Measurements from ENCODE around the gene RPS6KB2. TPM values are rescaled to one million over a fixed set of nuclear protein-coding genes. Genes with fewer than 3 reads are reported as not detected.
A peak's percentile ranks its signal among the peaks of the same experiment; 100 is the strongest.

Gene RPS6KB2
- total and polyA plus RNA-seq, 2 donors (not counting 1 experiment from before 2014, with no cell fraction given), result 81.8 to 131 TPM

- CTCF ChIA-PET, result interaction anchor here (1.0 kb wide), 1 partner anchor 26 kb away, joined by 3 read pairs; the partner anchor contains the start of gene PTPRCAP
- H3K4me2 ChIP-seq (replicated peaks; ENCODE audit: low read depth, low read length, poor library complexity, severe bottlenecking), result no peak overlapping the region
- TF ChIP-seq EZH2 (IDR thresholded peaks at IDR 0.05; ENCODE audit: borderline replicate concordance, insufficient read depth, low read depth, low read length, poor library complexity, severe bottlenecking), result no peak
- TF ChIP-seq CTCF (IDR thresholded peaks at IDR 0.05), result no peak
- H3K27ac ChIP-seq (ENCODE audit: low read length in 2 of 2), result peak overlapping the region in 1 of 2 donors; percentile 94
- no peaks in the 10 kb centered on the region for H3K27me3 ChIP-seq (replicated peaks in 1 of 4; ENCODE audit: control extremely low read depth in 1 of 4, control insufficient read depth in 3 of 4, insufficient read depth in 4 of 4, low read length in 3 of 4)
- peaks cover 0 to 12% (median 0%) of the 10 kb centered on the region in 3 donors for H3K9me3 ChIP-seq (ENCODE audit: control extremely low read depth in 1 of 3, control insufficient read depth in 2 of 3, insufficient read depth in 1 of 3, low read length in 2 of 3)
- H3K36me3 ChIP-seq (replicated peaks in 1 of 2; ENCODE audit: control extremely low read depth in 1 of 2, control insufficient read depth in 1 of 2, extremely low read depth in 1 of 2, insufficient read depth in 2 of 2, low read length in 1 of 2), result peaks cover 2 to 9% of the 10 kb centered on the region in 2 experiments
- Mint-ChIP-seq H3K27ac (peak overlapping the region; percentile 97), H3K9me3 (ENCODE audit: insufficient read depth) (no peaks in the 10 kb centered on the region), H3K4me1 (peaks cover 71% of the 10 kb centered on the region), H3K27me3 (no peaks in the 10 kb centered on the region), H3K4me3 (peak overlapping the region; percentile 26)
- POLR2A ChIA-PET, result interaction anchor here (0.7 to 10.4 kb wide), 5 partner anchors 14 to 43 kb away, joined by 3 to 215 read pairs (median 4); partner anchors contain the start of genes PTPRCAP and RPS6KB2
- intact Hi-C loops (cut with micrococcal nuclease), result no loop called here
- no peak overlapping the region for H3K4me3 ChIP-seq (ENCODE audit: control extremely low read depth in 1 of 5, extremely low read depth in 1 of 5, insufficient read depth in 1 of 5, low read depth in 2 of 5, low read length in 4 of 5)
- 100% methylated on average over 1 of the region's 10 CpGs for WGBS (ENCODE audit: insufficient coverage)
- peaks cover 49% of the 10 kb centered on the region for H3K79me2 ChIP-seq (ENCODE audit: control insufficient read depth, insufficient read depth, low read length)
- H4K20me1 ChIP-seq (ENCODE audit: control insufficient read depth, insufficient read depth, low read length, poor library complexity, severe bottlenecking), result peaks cover 4% of the 10 kb centered on the region
- ATAC-seq (ENCODE audit: low read depth), result no peak
- peaks cover 62 to 94% of the 10 kb centered on the region in 2 donors for H3K4me1 ChIP-seq (ENCODE audit: control insufficient read depth in 2 of 2, insufficient read depth in 2 of 2, low read length in 2 of 2)
- H2AFZ ChIP-seq (ENCODE audit: insufficient read depth, low read depth, low read length, poor library complexity, severe bottlenecking), result no peak overlapping the region
- DNase-seq, result peak; percentile 20
- H3K9ac ChIP-seq (ENCODE audit: low read length), result no peak overlapping the region
These were observed 34.9 kb downstream of the RPS6KB2 start for GRCh38 chr11:67463186-67463585.
